ENCODE data around the gene MC2R.

Gene MC2R

GRCh38 chr18:13877157-13877556 is 38.2 kb downstream of the MC2R start (continued):
- TF ChIP-seq TSHZ2 (CRISPR knock-in tag; IDR thresholded peaks at IDR 0.05) (no peak), SNAI2 (CRISPR knock-in tag; IDR thresholded peaks at IDR 0.05) (no peak), CSRNP3 (CRISPR knock-in tag; IDR thresholded peaks at IDR 0.05) (no peak), ZFP3 (CRISPR knock-in tag; IDR thresholded peaks at IDR 0.05) (no peak), ISL1 (CRISPR knock-in tag; IDR thresholded peaks at IDR 0.05) (no peak), OSR1 (CRISPR knock-in tag; IDR thresholded peaks at IDR 0.05) (no peak), BACH2 (CRISPR knock-in tag; IDR thresholded peaks at IDR 0.05; ENCODE audit: borderline replicate concordance) (no peak), ZNF8 (CRISPR knock-in tag; IDR thresholded peaks at IDR 0.05) (no peak), TCF4 (CRISPR knock-in tag; IDR thresholded peaks at IDR 0.05; ENCODE audit: borderline replicate concordance) (no peak), PPARA (CRISPR knock-in tag; IDR thresholded peaks at IDR 0.05; ENCODE audit: borderline replicate concordance) (no peak)

GRCh38 chr18:13874558-13874957 is 40.8 kb downstream of the MC2R start:
- TF ChIP-seq OSR1 (CRISPR knock-in tag; IDR thresholded peaks at IDR 0.05) = no peak
- TF ChIP-seq POU6F1 (CRISPR knock-in tag; IDR thresholded peaks at IDR 0.05; ENCODE audit: borderline replicate concordance, low read depth) = no peak
- no peak for TF ChIP-seq CSRNP3 (CRISPR knock-in tag; IDR thresholded peaks at IDR 0.05)
- no peak for TF ChIP-seq CREB5 (CRISPR knock-in tag; IDR thresholded peaks at IDR 0.05; ENCODE audit: low read depth)
- TF ChIP-seq ZNF565 (CRISPR knock-in tag; conservative IDR thresholded peaks at IDR 0.05; ENCODE audit: low read depth) = no peak
- no peak for TF ChIP-seq PATZ1 (CRISPR knock-in tag; IDR thresholded peaks at IDR 0.05; ENCODE audit: borderline replicate concordance)
- TF ChIP-seq ZFP30 (CRISPR knock-in tag; IDR thresholded peaks at IDR 0.05) = no peak
- no peak for TF ChIP-seq ZC3H10 (CRISPR knock-in tag; IDR thresholded peaks at IDR 0.05)
- no peak for ATAC-seq

- no peak for ATAC-seq
- no peak for TF ChIP-seq ISL1 (CRISPR knock-in tag; IDR thresholded peaks at IDR 0.05)
Measured at GRCh38 chr18:13872932-13873331, 42.4 kb downstream of the MC2R start.

- no peak for ATAC-seq
- no peak for TF ChIP-seq ZNF70 (CRISPR knock-in tag; IDR thresholded peaks at IDR 0.05)
- no peak for TF ChIP-seq TOX (CRISPR knock-in tag; IDR thresholded peaks at IDR 0.05; ENCODE audit: borderline replicate concordance)
- no peak for TF ChIP-seq PPARA (CRISPR knock-in tag; IDR thresholded peaks at IDR 0.05; ENCODE audit: borderline replicate concordance)
- TF ChIP-seq CREB5 (CRISPR knock-in tag; IDR thresholded peaks at IDR 0.05; ENCODE audit: low read depth) = no peak
- no peak for TF ChIP-seq OSR1 (CRISPR knock-in tag; IDR thresholded peaks at IDR 0.05)
- no peak for TF ChIP-seq RARB (CRISPR knock-in tag; IDR thresholded peaks at IDR 0.05)
- TF ChIP-seq GLIS3 (CRISPR knock-in tag; IDR thresholded peaks at IDR 0.05) = no peak
- TF ChIP-seq CSDC2 (CRISPR knock-in tag; IDR thresholded peaks at IDR 0.05) = no peak
- TF ChIP-seq ESRRG (CRISPR knock-in tag; IDR thresholded peaks at IDR 0.05) = no peak
- TF ChIP-seq POU6F1 (CRISPR knock-in tag; IDR thresholded peaks at IDR 0.05; ENCODE audit: borderline replicate concordance, low read depth) = no peak
- TF ChIP-seq ZNF565 (CRISPR knock-in tag; conservative IDR thresholded peaks at IDR 0.05; ENCODE audit: low read depth) = no peak
- no peak for TF ChIP-seq ZC3H10 (CRISPR knock-in tag; IDR thresholded peaks at IDR 0.05)
Measured at GRCh38 chr18:13872373-13872772, 43.0 kb downstream of the MC2R start.

Measured in SK-N-SH treated with all-trans-retinoic acid at 6 μM for 48 hours (cell line).